ENCODE data around the gene CAPN13. TPM values are rescaled to one million over a fixed set of nuclear protein-coding genes. Genes with fewer than 3 reads are reported as not detected.

Gene CAPN13
- total and polyA plus RNA-seq, 10 of the 15 experiments (the other 5 are each of a cell fraction or from before 2014, with no cell fraction given): 0.03 to 0.10 (median 0.06) TPM; not detected in 7

- intact Hi-C loops (cut with micrococcal nuclease; ENCODE audit: unreplicated experiment): no loop called here
- peak; percentile 70 for ATAC-seq
- in situ Hi-C loops (cut with MboI): no loop called here
- no peaks in the 10 kb centered on the region for H3K9me3 ChIP-seq (replicated peaks; ENCODE audit: control insufficient read depth, insufficient read depth, low read length)
- no TSS peak for BruUV-seq (replicated peaks)
- H3K27ac ChIP-seq (ENCODE audit: control insufficient read depth, insufficient read depth): no peak overlapping the region
- RAD21 ChIA-PET (ENCODE audit: unreplicated experiment): interaction anchor here (0.6 to 1.7 kb wide), 3 partner anchors 84 to 371 kb away, joined by 3 to 5 read pairs (median 3); no protein-coding TSS in a partner anchor
- no peak overlapping the region; the same call in 1 of the 2 replicates for H2AFZ ChIP-seq (ENCODE audit: control insufficient read depth, low read depth, low read length)
- H4K20me1 ChIP-seq (ENCODE audit: control insufficient read depth, insufficient read depth): no peaks in the 10 kb centered on the region
- H3K4me2 ChIP-seq (ENCODE audit: control insufficient read depth, insufficient read depth): no peak overlapping the region
- no peak overlapping the region for H3K9ac ChIP-seq (ENCODE audit: control insufficient read depth, insufficient read depth, low read length)
- TF ChIP-seq SREBF2 (IDR thresholded peaks at IDR 0.05; ENCODE audit: low read length) (no peak), ZNF622 (IDR thresholded peaks at IDR 0.05) (no peak), REST (IDR thresholded peaks at IDR 0.05; ENCODE audit: low read depth, low read length) (no peak)
- no peak for FAIRE-seq
- CTCF ChIA-PET: interaction anchor here (1.3 kb wide), 1 partner anchor 87 kb away, joined by 3 read pairs; no protein-coding TSS in a partner anchor
- SMC1A ChIA-PET (ENCODE audit: uncharacterized antibody, unreplicated experiment): interaction anchor here (0.8 to 1.1 kb wide), 2 partner anchors 82 to 85 kb away, joined by 3 to 7 read pairs; no protein-coding TSS in a partner anchor
- H3K36me3 ChIP-seq (ENCODE audit: control insufficient read depth in 2 of 2, insufficient read depth in 2 of 2, low read length in 1 of 2): no peaks in the 10 kb centered on the region
- no peak for DNase-seq (ENCODE audit: low read depth, low spot score)
- POLR2A ChIA-PET: interaction anchor here (0.7 kb wide), 1 partner anchor 24 kb away, joined by 3 read pairs; no protein-coding TSS in a partner anchor
- no peaks in the 10 kb centered on the region; a peak in 3 of 4 replicates for H3K27me3 ChIP-seq (replicated peaks in 1 of 2; ENCODE audit: control insufficient read depth in 2 of 2, insufficient read depth in 2 of 2, low read length in 1 of 2)
- H3K4me3 ChIP-seq: no peak overlapping the region
- WGBS (ENCODE audit: insufficient coverage, insufficient replicate concordance, low lambda C conversion rate, missing lambda C conversion rate): 2% methylated on average over 6 of the region's 6 CpGs
- H3K79me2 ChIP-seq (ENCODE audit: control insufficient read depth, insufficient read depth, low read length): no peaks in the 10 kb centered on the region
- H3K4me1 ChIP-seq (ENCODE audit: control insufficient read depth, insufficient read depth, low read length): no peaks in the 10 kb centered on the region
These were observed 8.7 kb downstream of the CAPN13 start for GRCh38 chr2:30798536-30798991.

Data from GM12878 (cell line).